A673 (cell line): ENCODE measurements around the gene GOLGA6L7. TPM values are rescaled to one million over a fixed set of nuclear protein-coding genes. Genes with fewer than 3 reads are reported as not detected.
"Not testable (repeated sequence)": the region's sequence is repeated elsewhere in the genome, so short reads cannot be mapped to it uniquely, and the experiment has no call there.

Experiments used
- BruUV-seq: library from RNA; stranded (reverse); fragments of 400-500 nt; replicated peaks from 2 replicates; lab custom pipeline; 2021; lab: Mats Ljungman, UMichigan
- CTCF ChIA-PET: fragments of 300-600 bp; sonication (Branson Sonifier 250); formaldehyde crosslinking; loops from one replicate; lab custom pipeline; 2022; ENCODE audit warnings: antibody characterized with exemption; lab: Charles Lee
- POLR2A ChIA-PET: fragments of 300-600 bp; sonication (Branson Sonifier 250); formaldehyde crosslinking; loops from one replicate; lab custom pipeline; 2022; ENCODE audit warnings: antibody characterized with exemption; ENCODE audit not compliant: low non-redundant PET; lab: Charles Lee
- DNase-seq: peaks from one replicate; pipeline ENCODE4 v3.0.0-alpha.2; 2015; ENCODE audit warnings: low spot score
- H3K27ac ChIP-seq: fragments of 200-600 bp; sonication (generic); 2 replicates; pipeline ENCODE4 v1.5.1; 2016; ENCODE audit warnings: mixed run types, low read depth, mild to moderate bottlenecking, mixed read lengths, antibody characterized with exemption, low read length; ENCODE audit not compliant: poor library complexity, severe bottlenecking
- H3K27me3 ChIP-seq: fragments of 200-600 bp; sonication (generic); replicated peaks from 2 replicates; pipeline ENCODE4 v1.6.1; 2017; ENCODE audit warnings: mixed run types, low read depth, mild to moderate bottlenecking, mixed read lengths, antibody characterized with exemption, low read length; ENCODE audit not compliant: insufficient read depth, poor library complexity
- H3K36me3 ChIP-seq: fragments of 200-600 bp; sonication (generic); 2 replicates; pipeline ENCODE4 v1.6.1; 2016; ENCODE audit warnings: mixed run types, mild to moderate bottlenecking, mixed read lengths, antibody characterized with exemption, low read length; ENCODE audit not compliant: insufficient read depth, poor library complexity, severe bottlenecking
- H3K4me1 ChIP-seq: fragments of 200-600 bp; sonication (generic); 2 replicates; pipeline ENCODE4 v1.6.1; 2017; ENCODE audit warnings: mixed run types, mild to moderate bottlenecking, mixed read lengths, antibody characterized with exemption, low read length; ENCODE audit not compliant: insufficient read depth, poor library complexity, severe bottlenecking
- H3K4me3 ChIP-seq: fragments of 200-600 bp; sonication (generic); 2 replicates; pipeline ENCODE4 v1.5.1; 2016; ENCODE audit warnings: low read depth, mixed run types, mild to moderate bottlenecking, mixed read lengths, low read length; ENCODE audit not compliant: poor library complexity, severe bottlenecking
- H3K9me3 ChIP-seq: fragments of 200-600 bp; sonication (generic); 2 replicates; pipeline ENCODE4 v1.6.1; 2016; ENCODE audit warnings: mixed run types, low read depth, mild to moderate bottlenecking, mixed read lengths, antibody characterized with exemption, low read length; ENCODE audit not compliant: poor library complexity, severe bottlenecking
- intact Hi-C: fragments of 100-400 bp; cut with micrococcal nuclease; formaldehyde crosslinking; loops from one replicate; pipeline ENCODE4 v1.10.0; 2022; ENCODE audit not compliant: unreplicated experiment
- total RNA-seq: library from RNA; stranded (reverse); gene quantifications from 2 replicates; pipeline ENCODE4 v1.2.3, GENCODE V29; 2021

GOLGA6L7 gene
- total RNA-seq, 1 experiment from 2014 or later = not detected

GRCh38 chr15:28819930-28820295 is 28.5 kb downstream of the GOLGA6L7 start:
- H3K27ac ChIP-seq, H3K4me3 ChIP-seq, H3K27me3 ChIP-seq, BruUV-seq, CTCF ChIA-PET, H3K9me3 ChIP-seq, POLR2A ChIA-PET, H3K4me1 ChIP-seq, DNase-seq, H3K36me3 ChIP-seq: not testable (repeated sequence)
- intact Hi-C loops = loop anchor here (10.0 kb wide), 1 partner anchor 155 kb away; no protein-coding TSS in a partner anchor

GRCh38 chr15:28819019-28819929 is 29.2 kb downstream of the GOLGA6L7 start:
- CTCF ChIA-PET, POLR2A ChIA-PET, H3K4me1 ChIP-seq, DNase-seq, H3K4me3 ChIP-seq, H3K9me3 ChIP-seq, BruUV-seq, H3K36me3 ChIP-seq, H3K27ac ChIP-seq, H3K27me3 ChIP-seq: not testable (repeated sequence)
- intact Hi-C loops = loop anchor here (10.0 kb wide), 1 partner anchor 156 kb away; no protein-coding TSS in a partner anchor

- BruUV-seq, H3K27me3 ChIP-seq, CTCF ChIA-PET: not testable (repeated sequence)
These were observed 30.3 kb downstream of the GOLGA6L7 start for GRCh38 chr15:28818168-28818567.

GRCh38 chr15:28814059-28814458 is 34.4 kb downstream of the GOLGA6L7 start:
- H3K9me3 ChIP-seq, POLR2A ChIA-PET, H3K27me3 ChIP-seq, H3K4me1 ChIP-seq, DNase-seq, BruUV-seq, H3K27ac ChIP-seq, H3K36me3 ChIP-seq, CTCF ChIA-PET, H3K4me3 ChIP-seq: not testable (repeated sequence)
- intact Hi-C loops = loop anchor here (10.0 kb wide), 1 partner anchor 161 kb away; no protein-coding TSS in a partner anchor

More at GRCh38 chr15:28818168-28818567, 30.3 kb downstream of the GOLGA6L7 start:
- H3K27ac ChIP-seq, H3K36me3 ChIP-seq, POLR2A ChIA-PET, H3K4me3 ChIP-seq, H3K9me3 ChIP-seq, H3K4me1 ChIP-seq, DNase-seq: not testable (repeated sequence)
- intact Hi-C loops = loop anchor here (10.0 kb wide), 1 partner anchor 157 kb away; no protein-coding TSS in a partner anchor

GRCh38 chr15:28813392-28813791 is 35.1 kb downstream of the GOLGA6L7 start:
- intact Hi-C loops = loop anchor here (10.0 kb wide), 1 partner anchor 161 kb away; no protein-coding TSS in a partner anchor
- CTCF ChIA-PET = not testable (repeated sequence)

GRCh38 chr15:28811852-28812550 is 36.4 kb downstream of the GOLGA6L7 start:
- H3K27ac ChIP-seq, CTCF ChIA-PET, H3K4me1 ChIP-seq, DNase-seq, H3K4me3 ChIP-seq, H3K27me3 ChIP-seq, POLR2A ChIA-PET, H3K9me3 ChIP-seq, H3K36me3 ChIP-seq, BruUV-seq: not testable (repeated sequence)
- intact Hi-C loops = loop anchor here (10.0 kb wide), 1 partner anchor 163 kb away; no protein-coding TSS in a partner anchor

More at GRCh38 chr15:28813392-28813791, 35.1 kb downstream of the GOLGA6L7 start:
- BruUV-seq, H3K4me3 ChIP-seq, POLR2A ChIA-PET, H3K36me3 ChIP-seq, H3K27ac ChIP-seq, H3K9me3 ChIP-seq, H3K27me3 ChIP-seq, DNase-seq, H3K4me1 ChIP-seq: not testable (repeated sequence)

GRCh38 chr15:28810444-28810843 is 38.0 kb downstream of the GOLGA6L7 start:
- H3K4me1 ChIP-seq, H3K9me3 ChIP-seq, BruUV-seq, H3K36me3 ChIP-seq, CTCF ChIA-PET, H3K4me3 ChIP-seq, DNase-seq, H3K27me3 ChIP-seq, POLR2A ChIA-PET, H3K27ac ChIP-seq: not testable (repeated sequence)
- intact Hi-C loops = loop anchor here (10.0 kb wide), 1 partner anchor 164 kb away; no protein-coding TSS in a partner anchor
